H1 (cell line): ENCODE results near the gene FGB. TPM values are rescaled to one million over a fixed set of nuclear protein-coding genes. Genes with fewer than 3 reads are reported as not detected.

Experiments used
- CTCF ChIA-PET: fragments of 300-600 bp; sonication (Branson Sonifier 250); formaldehyde crosslinking; loops from one replicate; lab custom pipeline; 2021; ENCODE audit not compliant: partially characterized antibody; lab: Charles Lee
- POLR2A ChIA-PET: fragments of 300-600 bp; sonication (Branson Sonifier 250); formaldehyde crosslinking; loops from one replicate; lab custom pipeline; 2021; ENCODE audit warnings: inconsistent platforms; ENCODE audit not compliant: partially characterized antibody; lab: Charles Lee
- DNase-seq, 2 experiments: peaks; one replicate each; pipeline versions ENCODE4 v3.0.0 to v3.0.0-alpha.2; 2010 to 2022; ENCODE audit warnings: low spot score in 2 of 2, low read depth in 1 of 2, mixed read lengths in 1 of 2
- FAIRE-seq: peaks from 2 replicates; lab custom pipeline; 2011; peaks lifted over from hg19 to GRCh38; lab: Jason Lieb, UNC
- H2AFZ ChIP-seq: 2 replicates; pipeline ENCODE4 v1.8.1; 2012; ENCODE audit warnings: low read length, inconsistent platforms
- H2AK5ac ChIP-seq: 2 replicates; pipeline ENCODE4 v1.6.1; 2013; ENCODE audit warnings: low read depth, low read length
- H2BK120ac ChIP-seq: replicated peaks from 2 replicates; pipeline ENCODE3; 2013; ENCODE audit warnings: low read depth, low read length, inconsistent platforms
- H2BK12ac ChIP-seq: 2 replicates; pipeline ENCODE4 v1.6.1; 2013; ENCODE audit warnings: low read depth, low read length
- H2BK15ac ChIP-seq: 2 replicates; pipeline ENCODE4 v1.6.1; 2013; ENCODE audit warnings: low read length
- H2BK20ac ChIP-seq: 2 replicates; pipeline ENCODE4 v1.6.1; 2013; ENCODE audit warnings: low read length
- H2BK5ac ChIP-seq: 2 replicates; pipeline ENCODE4 v1.6.1; 2013; ENCODE audit warnings: low read depth, low read length
- H3K14ac ChIP-seq: 2 replicates; pipeline ENCODE4 v1.6.1; 2013; ENCODE audit warnings: inconsistent platforms; ENCODE audit not compliant: insufficient read length
- H3K18ac ChIP-seq: 2 replicates; pipeline ENCODE4 v1.6.1; 2013; ENCODE audit warnings: low read length; ENCODE audit errors: extremely low read depth
- H3K23ac ChIP-seq: 2 replicates; pipeline ENCODE4 v1.6.1; 2013; ENCODE audit warnings: inconsistent platforms; ENCODE audit not compliant: insufficient read length
- H3K23me2 ChIP-seq: 2 replicates; pipeline ENCODE4 v1.6.1; 2013; ENCODE audit warnings: low read depth, low read length
- H3K27ac ChIP-seq: 2 replicates; pipeline ENCODE4 v1.6.1; 2011; ENCODE audit warnings: low read depth, low read length, inconsistent platforms
- H3K27me3 ChIP-seq, 4 experiments: replicated peaks in 1 of 4; 1 replicate in 1 of 4; 2 replicates in 3 of 4; pipeline versions ENCODE4 v1.6.1 to v1.8.1; 2011 to 2013; ENCODE audit warnings: low read length in 3 of 4, mild to moderate bottlenecking in 3 of 4, inconsistent platforms in 2 of 4, mixed read lengths in 2 of 4, moderate library complexity in 1 of 4; ENCODE audit not compliant: control insufficient read depth in 3 of 4, insufficient read depth in 3 of 4; ENCODE audit errors: extremely low read depth in 1 of 4
- H3K36me3 ChIP-seq, 4 experiments: 2 replicates each; pipeline versions ENCODE4 v1.6.1 to v1.8.1; 2011 to 2013; ENCODE audit warnings: mild to moderate bottlenecking in 4 of 4, low read length in 3 of 4, moderate library complexity in 2 of 4, control low read depth in 1 of 4, inconsistent platforms in 1 of 4; ENCODE audit not compliant: insufficient read depth in 4 of 4, control insufficient read depth in 2 of 4
- H3K4ac ChIP-seq: replicated peaks from 2 replicates; pipeline ENCODE3; 2013; ENCODE audit warnings: low read length, low read depth, mixed read lengths, inconsistent platforms; ENCODE audit not compliant: insufficient read length
- H3K4me1 ChIP-seq, 4 experiments: replicated peaks in 1 of 4; 1 replicate in 1 of 4; 2 replicates in 3 of 4; pipeline versions ENCODE4 v1.6.1 to v1.8.1; 2011 to 2013; ENCODE audit warnings: low read length in 3 of 4, inconsistent platforms in 2 of 4, mixed read lengths in 1 of 4; ENCODE audit not compliant: insufficient read depth in 4 of 4, control insufficient read depth in 3 of 4
- H3K4me2 ChIP-seq, 2 experiments: 2 replicates each; pipeline versions ENCODE4 v1.6.1 to v1.8.1; 2011 to 2013; ENCODE audit warnings: low read depth in 2 of 2, low read length in 2 of 2, control low read depth in 1 of 2, inconsistent platforms in 1 of 2, mild to moderate bottlenecking in 1 of 2; ENCODE audit not compliant: insufficient read depth in 1 of 2
- H3K4me3 ChIP-seq, 4 experiments: fragments of 200-600, 300-600 bp in 1 of 4; sonication (generic), shearing (Covaris generic), sonication (Bioruptor Twin) in 1 of 4; 2 replicates each; pipeline versions ENCODE4 v1.5.1 to v1.8.1; 2011 to 2016; ENCODE audit warnings: low read length in 4 of 4, low read depth in 3 of 4, control low read depth in 2 of 4, inconsistent platforms in 2 of 4, mild to moderate bottlenecking in 2 of 4, mixed read lengths in 1 of 4, moderate library complexity in 1 of 4; ENCODE audit not compliant: insufficient read depth in 2 of 4; ENCODE audit errors: extremely low read depth in 1 of 4
- H3K56ac ChIP-seq: replicated peaks from 2 replicates; pipeline ENCODE3; 2013; ENCODE audit warnings: low read depth, mild to moderate bottlenecking, mixed read lengths, low read length, inconsistent platforms; ENCODE audit not compliant: insufficient read length
- H3K79me1 ChIP-seq: 2 replicates; pipeline ENCODE4 v1.6.1; 2013; ENCODE audit warnings: low read depth, low read length, control low read depth
- H3K79me2 ChIP-seq, 2 experiments: 2 replicates each; pipeline versions ENCODE4 v1.6.1 to v1.8.1; 2012 to 2013; ENCODE audit warnings: low read length in 2 of 2, mild to moderate bottlenecking in 2 of 2, inconsistent platforms in 1 of 2; ENCODE audit not compliant: insufficient read depth in 2 of 2, control insufficient read depth in 1 of 2
- H3K9ac ChIP-seq, 4 experiments: replicated peaks in 1 of 4; 1 replicate in 1 of 4; 2 replicates in 3 of 4; pipeline versions ENCODE4 v1.6.1 to v1.8.1; 2011 to 2013; ENCODE audit warnings: low read depth in 3 of 4, low read length in 3 of 4, control low read depth in 2 of 4, mild to moderate bottlenecking in 2 of 4, moderate library complexity in 2 of 4, inconsistent platforms in 1 of 4; ENCODE audit errors: extremely low read depth in 1 of 4
- H3K9me3 ChIP-seq, 2 experiments: 2 replicates each; pipeline versions ENCODE4 v1.6.1 to v1.8.1; 2012 to 2013; ENCODE audit warnings: mild to moderate bottlenecking in 2 of 2, moderate library complexity in 2 of 2, control low read depth in 1 of 2, inconsistent platforms in 1 of 2, low read depth in 1 of 2, low read length in 1 of 2, mixed read lengths in 1 of 2; ENCODE audit not compliant: insufficient read depth in 2 of 2
- H4K20me1 ChIP-seq, 2 experiments: replicated peaks in 1 of 2; 2 replicates each; pipeline versions ENCODE3 to v1.8.1; 2011 to 2013; ENCODE audit warnings: inconsistent platforms in 2 of 2, low read length in 2 of 2, mild to moderate bottlenecking in 1 of 2; ENCODE audit not compliant: insufficient read depth in 2 of 2, control insufficient read depth in 1 of 2
- H4K5ac ChIP-seq: 2 replicates; pipeline ENCODE4 v1.6.1; 2013; ENCODE audit warnings: low read length, low read depth, mixed read lengths, inconsistent platforms; ENCODE audit not compliant: insufficient read length
- H4K8ac ChIP-seq: 2 replicates; pipeline ENCODE4 v1.8.0; 2013; ENCODE audit warnings: mild to moderate bottlenecking, moderate library complexity, low read length, inconsistent platforms; ENCODE audit not compliant: insufficient read depth; ENCODE audit errors: extremely low read depth
- H4K91ac ChIP-seq: replicated peaks from 2 replicates; pipeline ENCODE3; 2013; ENCODE audit warnings: low read length, mixed read lengths, inconsistent platforms; ENCODE audit not compliant: insufficient read length
- SIRT6 ChIP-seq: IDR thresholded peaks from one replicate; pipeline ENCODE4 v1.7.1; 2012; ENCODE audit warnings: low read length, inconsistent platforms
- WGBS, 2 experiments: shearing (Covaris generic) in 1 of 2; methylation state at CpG; one replicate each; pipeline versions ENCODE4 v1.1.6 to v1.1.7; 2013 to 2015; ENCODE audit warnings: low lambda C conversion rate in 2 of 2, mixed read lengths in 2 of 2, inconsistent platforms in 1 of 2, low coverage in 1 of 2, missing lambda C conversion rate in 1 of 2; ENCODE audit not compliant: insufficient replicate concordance in 2 of 2, insufficient coverage in 1 of 2, insufficient read length in 1 of 2; ENCODE audit errors: extremely low coverage in 1 of 2, missing lambda C conversion rate in 1 of 2; 5-methylcytosine and 5-hydroxymethylcytosine counted together
- polyA plus RNA-seq, 7 experiments: library from polyadenylated mRNA; depleted of rRNA in 3 of 7; stranded (reverse) in 5 of 7; unstranded in 2 of 7; fragments of >200 nt in 5 of 7; fragments of 200-250 nt in 2 of 7; gene quantifications; 1 replicate in 5 of 7; 2 replicates in 1 of 7; 4 replicates in 1 of 7; pipeline versions ENCODE4 v1.2.1 to v1.2.3, GENCODE V29; 2011 to 2013; ENCODE audit warnings: missing spikeins in 2 of 7, mixed read lengths in 2 of 7
- total RNA-seq: library from RNA; stranded (reverse); fragmentation: NEBNext Ultra II Directional; extraction: Animal tissue kit (Norgen Biotek cat#: 25700); gene quantifications from 2 replicates; pipeline ENCODE4 v1.2.1, GENCODE V29; 2021

FGB gene
- total and polyA plus RNA-seq, 2 of the 8 experiments (the other 6 are each of a cell fraction or from before 2014, with no cell fraction given) = not detected

GRCh38 chr4:154578919-154579318 is 16.1 kb downstream of the FGB start:
- no peak for DNase-seq
- POLR2A ChIA-PET = no interaction called here
- no peak overlapping the region for H3K4me2 ChIP-seq
- H3K27me3 ChIP-seq = no peaks in the 10 kb centered on the region
- H4K8ac ChIP-seq = no peak overlapping the region
- H2AK5ac ChIP-seq = no peak overlapping the region
- CTCF ChIA-PET = interaction anchor here (1.0 to 2.4 kb wide), 3 partner anchors 15 to 40 kb away, joined by 3 to 14 read pairs (median 7); no protein-coding TSS in a partner anchor
- H3K23ac ChIP-seq = no peak overlapping the region
- no peak overlapping the region for H2BK12ac ChIP-seq
- H3K14ac ChIP-seq = no peak overlapping the region
- no peak overlapping the region for H2BK20ac ChIP-seq
- no peak overlapping the region for H3K18ac ChIP-seq
- no peak overlapping the region for H3K27ac ChIP-seq
- H3K79me1 ChIP-seq = no peaks in the 10 kb centered on the region
- H3K4me1 ChIP-seq = no peaks in the 10 kb centered on the region
- no peak overlapping the region for H3K9ac ChIP-seq
- no peaks in the 10 kb centered on the region for H3K36me3 ChIP-seq
- no peak overlapping the region for H4K5ac ChIP-seq
- no peak overlapping the region for H2BK15ac ChIP-seq
- no peak for FAIRE-seq
- no peak overlapping the region for H3K56ac ChIP-seq
- H2BK120ac ChIP-seq = no peak overlapping the region
- H4K91ac ChIP-seq = no peak overlapping the region
- no peak overlapping the region for H3K4ac ChIP-seq
- H3K4me3 ChIP-seq = no peak overlapping the region
- no peaks in the 10 kb centered on the region for H3K79me2 ChIP-seq
- H2BK5ac ChIP-seq = no peak overlapping the region
- no peak overlapping the region for H2AFZ ChIP-seq
- H3K9me3 ChIP-seq = no peaks in the 10 kb centered on the region
- no peaks in the 10 kb centered on the region for H3K23me2 ChIP-seq
- 83% methylated on average over 1 of the region's 1 CpG; no CpG with 5 or more reads in 1 of the 2 experiments for WGBS, 2 experiments
- no peaks in the 10 kb centered on the region for H4K20me1 ChIP-seq
- TF ChIP-seq SIRT6 = no peak
